Stimulated activated CD4-positive, alpha-beta T cell treated with anti-CD3 and anti-CD28 coated beads, TNF-alpha, amount 100 ng/mL, for 48 hours (primary cell): ENCODE measurements around the gene NGEF.

Experiments used
- DNase-seq, 3 donors: peaks; one replicate each; pipeline ENCODE4 v3.0.0-alpha.2; 2020; ENCODE audit warnings: low read depth in 3 of 3

Gene NGEF

DNA sequence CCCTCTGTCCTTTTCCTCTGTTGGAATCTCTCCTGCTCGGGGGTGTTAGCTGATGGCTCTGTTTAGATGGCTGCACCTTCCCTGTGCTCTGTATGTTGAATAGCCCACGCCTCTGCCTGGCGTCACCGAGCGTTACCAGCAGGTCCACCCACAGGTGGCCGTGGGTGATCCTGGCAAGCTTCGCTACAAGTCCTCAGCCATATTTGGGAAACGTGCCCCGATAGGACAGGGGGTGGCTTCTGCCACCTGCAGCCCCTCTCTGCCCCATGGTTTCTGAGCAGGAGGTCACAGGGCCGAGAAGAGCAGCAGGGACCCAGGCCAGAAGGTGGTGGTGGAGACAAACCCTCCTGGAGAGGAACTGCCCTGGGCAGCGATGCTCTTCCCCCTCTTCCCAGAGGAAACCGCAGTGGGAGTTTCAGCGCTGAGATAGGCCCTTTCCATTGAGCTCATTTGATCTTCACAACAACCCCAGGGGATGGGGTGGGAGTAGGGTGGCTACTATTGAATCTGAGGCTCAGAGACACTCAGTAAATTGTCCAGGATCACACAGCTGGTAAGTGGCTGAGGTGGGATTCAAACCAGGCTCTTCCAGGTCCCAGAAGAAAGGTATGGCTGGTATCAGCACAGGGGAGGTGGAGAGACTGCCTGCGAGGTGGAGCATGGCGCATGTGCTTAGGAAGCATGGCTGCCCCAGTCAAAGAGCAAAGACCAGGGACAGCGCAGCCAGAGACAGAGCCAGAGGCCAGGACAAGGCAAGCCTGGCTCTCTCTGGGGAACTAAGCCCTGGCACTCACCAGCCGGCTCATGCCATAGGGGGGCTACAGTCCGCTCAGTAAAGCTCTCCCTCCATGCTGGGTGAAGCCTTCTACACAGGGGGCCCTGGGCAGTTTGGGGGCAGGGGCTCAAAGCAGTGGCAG, 15.0 kb downstream of the NGEF start:
- DNase-seq = no peak

DNA sequence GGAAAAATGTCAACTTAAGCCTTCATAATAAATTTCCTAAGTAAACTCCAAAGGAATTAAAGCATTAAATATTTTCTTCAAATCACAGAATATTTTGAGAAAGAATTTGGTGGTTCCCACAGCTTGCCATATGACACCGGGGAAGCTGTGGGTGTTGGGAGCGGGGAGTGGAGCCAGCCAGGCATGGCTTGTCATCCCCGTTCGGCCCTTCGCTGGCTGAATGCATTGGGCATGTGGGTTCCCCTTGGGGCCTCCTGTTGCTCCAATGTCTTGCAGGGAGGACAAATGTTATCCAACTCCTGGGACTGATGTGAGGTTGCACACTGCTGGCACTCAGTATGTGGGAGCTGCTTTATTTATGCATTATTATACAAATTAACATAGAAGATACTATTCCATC, 18.6 kb downstream of the NGEF start:
- DNase-seq = no peak

DNA sequence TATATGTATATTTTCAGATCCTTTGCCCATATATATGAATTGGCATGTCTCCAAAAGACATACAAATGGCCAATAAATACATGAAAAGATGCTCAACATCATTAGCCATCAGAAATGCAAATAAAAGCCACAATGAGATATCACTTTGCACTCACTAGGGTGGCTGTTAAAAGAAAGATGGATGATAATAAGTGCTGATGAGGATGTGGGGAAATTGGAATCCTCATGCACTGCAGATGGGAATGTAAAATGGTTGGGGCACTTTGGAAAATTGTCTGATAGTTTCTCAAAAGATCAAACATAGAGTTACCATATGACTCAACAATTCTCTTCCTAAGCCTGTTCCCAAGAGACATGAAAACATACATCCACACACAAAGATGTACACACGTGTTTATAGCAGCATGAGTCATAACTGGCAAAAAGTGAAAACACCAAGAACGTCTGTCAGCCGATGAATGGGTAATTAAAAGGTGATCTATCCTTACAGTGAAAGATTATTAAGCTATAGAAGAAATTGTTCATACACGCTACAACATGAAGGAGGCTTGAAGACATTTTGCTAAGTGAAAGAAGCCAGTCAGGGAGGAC, 19.7 kb downstream of the NGEF start:
- DNase-seq = no peak

DNA sequence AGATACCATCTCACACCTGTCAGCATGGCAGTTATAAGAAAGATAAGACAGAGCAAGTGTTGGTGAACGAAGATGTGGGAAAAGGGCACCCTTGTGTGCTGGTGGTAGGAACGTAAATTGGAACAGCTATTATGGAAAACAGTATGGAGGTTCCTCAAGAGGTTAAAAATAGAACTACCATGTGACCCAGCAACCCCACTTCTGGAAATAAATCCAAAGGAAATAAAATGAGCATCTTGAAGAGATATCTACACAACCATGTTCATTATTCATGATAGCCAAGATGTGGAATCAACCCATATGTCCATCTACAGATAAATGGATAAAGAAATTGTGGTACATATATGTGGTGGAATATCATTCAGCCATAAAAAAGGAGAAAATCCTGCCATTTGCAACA, 26.9 kb downstream of the NGEF start:
- DNase-seq = no peak

DNA sequence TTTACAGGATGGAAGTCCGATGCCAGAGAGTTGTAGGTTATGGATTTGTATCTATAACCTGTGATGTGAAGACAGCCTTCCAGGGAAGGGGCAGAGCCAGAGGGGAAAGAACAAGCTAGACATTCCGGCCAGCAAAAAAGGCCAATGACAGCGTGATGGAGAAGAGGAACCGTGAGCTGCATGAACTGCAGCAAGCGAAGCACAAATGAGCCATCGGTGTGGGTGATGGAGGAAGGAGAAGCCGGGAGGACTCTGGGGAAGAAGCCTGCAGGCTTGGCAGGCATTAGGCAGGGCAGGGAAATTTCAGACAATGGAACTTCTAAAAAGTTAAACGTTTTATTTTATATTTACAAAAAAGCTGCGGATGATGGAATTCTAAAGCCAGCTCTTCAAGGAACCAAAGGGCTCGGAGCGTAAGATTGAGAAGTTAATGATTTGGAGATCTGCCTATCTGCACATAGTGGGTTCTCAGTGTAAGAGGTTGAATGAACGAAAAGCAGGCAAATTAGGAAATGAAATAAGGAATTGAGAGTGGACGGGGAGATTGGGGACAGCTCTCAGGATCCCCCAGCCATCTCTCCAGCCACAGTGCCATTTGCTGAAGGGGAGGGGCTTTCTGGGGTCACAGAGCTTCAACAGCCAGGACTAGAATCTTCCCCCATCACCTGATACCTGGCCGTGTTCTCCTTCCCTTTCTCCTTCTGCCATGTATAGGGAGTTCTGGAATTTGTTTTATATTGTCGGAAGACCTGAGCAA, 28.4 kb downstream of the NGEF start:
- no peak for DNase-seq

DNA sequence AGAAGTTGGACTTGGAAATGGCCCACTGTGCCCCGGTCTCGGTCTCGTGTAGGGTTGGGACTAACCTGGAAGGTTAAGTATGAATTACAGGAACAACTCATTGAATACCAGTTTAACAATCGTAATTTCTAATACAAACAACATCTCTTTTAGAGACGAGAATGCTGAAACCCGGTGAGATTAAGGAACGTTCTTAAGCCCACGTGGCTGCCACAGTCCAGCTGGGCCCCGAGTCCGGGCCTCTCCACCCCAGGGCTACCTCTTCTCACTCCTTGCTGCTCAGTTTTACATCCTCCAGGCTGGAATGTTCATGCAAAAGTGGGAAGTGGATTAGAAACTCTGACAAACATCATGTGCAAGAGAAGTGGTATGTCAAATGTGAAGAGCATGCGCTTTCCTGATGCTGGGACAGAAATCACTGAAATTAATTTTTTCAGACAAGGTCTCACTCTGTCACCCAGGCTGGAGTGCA, 29.4 kb downstream of the NGEF start:
- no peak for DNase-seq

DNA sequence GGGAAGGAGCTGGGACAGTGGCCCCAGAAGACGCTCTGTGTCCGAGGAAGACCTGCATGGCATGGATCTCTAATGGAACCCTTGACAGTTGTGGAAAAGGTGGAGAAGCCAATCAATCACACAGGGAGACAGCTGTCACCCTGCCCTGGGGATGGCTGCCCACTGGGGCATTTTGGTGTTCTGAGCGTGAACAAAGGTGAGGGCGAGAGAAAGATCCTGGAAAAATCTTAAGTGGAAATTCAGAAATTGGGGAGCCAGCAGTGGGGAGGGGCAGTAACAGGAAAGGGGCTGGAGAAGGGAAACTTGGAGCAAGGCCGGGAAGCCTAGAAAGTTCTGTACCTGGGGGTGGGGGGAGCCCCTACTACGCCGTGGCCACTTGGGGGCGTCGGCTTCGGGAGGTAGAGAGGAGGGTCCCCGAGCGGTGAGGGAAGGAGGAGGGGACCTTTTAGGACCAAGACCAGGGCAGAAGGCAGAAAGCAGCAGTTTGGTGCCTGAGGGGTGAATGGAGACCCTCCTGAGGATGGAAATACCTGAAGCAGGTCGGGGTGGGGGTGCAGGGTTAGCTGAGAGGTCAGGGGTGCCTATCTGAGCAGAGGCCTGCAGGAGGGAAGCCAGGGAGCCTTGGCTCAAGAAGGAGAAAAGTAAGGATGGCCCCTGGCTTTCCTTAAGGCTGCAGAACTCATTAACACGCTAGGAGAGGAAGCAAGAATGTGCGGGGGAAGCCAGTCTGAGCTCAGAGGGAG, 30.0 kb downstream of the NGEF start:
- no peak for DNase-seq

DNA sequence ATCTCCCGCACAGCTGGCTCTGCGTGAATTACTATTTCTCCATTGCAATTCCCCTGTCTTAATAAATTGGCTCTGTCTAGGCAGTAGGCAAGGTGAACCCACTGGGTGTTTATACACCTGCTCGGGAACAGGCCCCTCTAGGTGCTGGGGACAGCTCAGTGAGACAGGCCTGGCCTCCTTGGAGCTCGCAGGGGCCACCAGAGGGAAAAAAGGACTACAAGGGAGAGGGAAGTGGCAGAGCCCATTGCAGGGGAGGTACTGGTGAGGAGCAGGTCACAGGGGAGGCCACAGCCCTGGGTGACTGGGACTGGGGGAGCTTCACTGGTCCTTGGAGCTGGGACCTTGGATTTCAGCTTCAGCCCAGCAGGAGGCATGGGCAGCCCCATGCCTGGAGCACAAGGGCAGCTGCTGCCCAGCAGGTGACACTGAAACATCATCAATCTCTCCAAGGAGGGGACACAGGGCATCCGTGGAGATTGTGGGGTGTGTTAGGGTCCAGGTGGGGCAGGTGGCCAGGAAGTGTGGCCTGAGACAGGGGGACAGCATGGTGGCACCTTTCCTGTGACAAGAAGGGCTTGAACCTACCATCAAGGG, 31.2 kb downstream of the NGEF start:
- DNase-seq = no peak

DNA sequence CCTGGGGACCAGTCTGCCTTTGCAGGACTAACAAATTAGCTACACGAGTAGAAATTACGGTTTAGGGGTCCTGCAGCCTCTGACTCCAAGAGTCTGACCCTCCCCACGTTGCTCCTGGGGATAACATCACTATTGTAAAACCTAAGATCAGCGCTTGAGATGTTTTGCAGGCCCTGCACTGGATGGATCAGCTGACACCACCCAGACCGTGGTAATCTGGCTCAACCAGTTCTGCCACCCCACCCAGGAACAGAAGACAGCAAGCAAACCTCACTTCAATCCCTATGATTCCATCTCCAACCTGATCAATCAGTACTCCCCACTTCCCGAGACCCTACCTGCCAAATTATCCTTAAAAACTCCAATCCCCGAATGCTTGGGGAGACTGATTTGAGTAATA, 31.7 kb downstream of the NGEF start:
- no peak for DNase-seq

DNA sequence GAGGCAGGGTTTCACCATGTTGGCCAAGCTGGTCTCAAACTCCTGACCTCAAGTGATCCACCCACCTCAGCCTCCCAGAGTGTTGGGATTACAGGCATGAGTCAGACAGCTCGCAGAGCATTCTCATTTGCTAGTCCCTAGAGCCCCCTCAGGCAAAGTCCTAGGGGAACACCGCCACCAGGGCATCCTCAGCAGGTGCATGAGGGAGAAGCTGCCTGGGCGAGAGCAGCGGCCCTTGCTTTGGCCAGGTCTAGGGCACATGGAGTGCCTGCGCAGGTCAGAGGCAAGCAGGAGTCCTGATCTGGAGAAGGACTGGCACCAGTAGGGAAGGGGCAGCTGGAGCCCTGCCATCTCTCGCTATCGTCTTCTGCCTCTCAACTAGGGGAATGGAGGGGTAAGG, 32.4 kb downstream of the NGEF start:
- no peak for DNase-seq

DNA sequence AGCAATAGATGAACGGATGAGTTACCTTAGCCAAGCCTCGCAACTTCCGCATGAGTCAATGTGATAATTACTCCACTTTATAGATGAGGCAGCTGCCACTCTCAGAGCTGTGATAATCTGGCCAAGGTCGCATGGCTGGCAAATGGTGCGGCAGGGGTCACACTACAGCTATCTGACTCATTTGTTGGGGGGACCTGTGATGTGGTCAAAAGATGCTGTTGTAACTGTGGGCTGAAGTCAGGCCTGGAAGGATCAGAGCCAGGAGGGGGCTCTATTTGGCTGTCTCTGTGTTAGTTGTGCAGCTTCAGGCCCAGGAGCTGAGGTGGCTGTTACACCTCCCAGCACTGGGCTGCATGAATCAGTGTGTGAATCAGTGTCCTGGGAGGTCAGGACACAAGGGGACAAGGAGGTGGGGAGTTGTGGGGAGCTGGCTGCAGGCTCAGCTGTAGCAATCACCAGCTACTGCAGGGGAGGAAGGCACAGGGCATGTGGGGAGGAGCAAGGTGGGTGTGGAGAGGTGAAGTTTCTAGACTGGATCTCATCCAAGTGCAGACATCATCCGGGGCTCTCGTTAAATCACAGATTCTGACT, 33.1 kb downstream of the NGEF start:
- DNase-seq = no peak

DNA sequence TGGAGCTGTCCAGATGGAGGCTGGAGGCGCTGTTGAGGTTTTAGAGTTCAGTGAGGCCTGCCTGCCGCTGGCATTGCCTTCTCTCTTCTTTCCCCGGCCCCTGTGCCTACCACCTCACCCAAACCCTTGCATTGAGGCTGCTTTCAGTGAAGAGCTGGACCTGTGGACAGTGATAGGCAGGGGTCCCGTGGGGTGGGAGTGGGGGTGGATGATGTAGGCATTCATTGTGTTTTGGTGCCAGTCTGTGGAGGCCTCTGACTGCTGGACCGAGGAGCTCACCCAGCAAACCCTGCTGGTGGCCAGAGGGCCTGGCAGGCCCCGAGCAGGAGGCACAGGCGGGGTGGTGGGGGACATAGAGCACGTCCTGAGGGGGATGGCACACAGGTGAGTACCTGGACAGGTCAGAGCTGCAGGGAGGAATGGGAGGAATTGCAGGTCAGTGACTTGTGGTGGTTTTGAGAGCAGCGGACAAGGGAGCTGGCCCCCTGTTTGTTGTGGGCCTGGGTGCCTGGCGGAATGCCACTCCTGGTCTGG, 35.6 kb downstream of the NGEF start:
- no peak for DNase-seq

DNA sequence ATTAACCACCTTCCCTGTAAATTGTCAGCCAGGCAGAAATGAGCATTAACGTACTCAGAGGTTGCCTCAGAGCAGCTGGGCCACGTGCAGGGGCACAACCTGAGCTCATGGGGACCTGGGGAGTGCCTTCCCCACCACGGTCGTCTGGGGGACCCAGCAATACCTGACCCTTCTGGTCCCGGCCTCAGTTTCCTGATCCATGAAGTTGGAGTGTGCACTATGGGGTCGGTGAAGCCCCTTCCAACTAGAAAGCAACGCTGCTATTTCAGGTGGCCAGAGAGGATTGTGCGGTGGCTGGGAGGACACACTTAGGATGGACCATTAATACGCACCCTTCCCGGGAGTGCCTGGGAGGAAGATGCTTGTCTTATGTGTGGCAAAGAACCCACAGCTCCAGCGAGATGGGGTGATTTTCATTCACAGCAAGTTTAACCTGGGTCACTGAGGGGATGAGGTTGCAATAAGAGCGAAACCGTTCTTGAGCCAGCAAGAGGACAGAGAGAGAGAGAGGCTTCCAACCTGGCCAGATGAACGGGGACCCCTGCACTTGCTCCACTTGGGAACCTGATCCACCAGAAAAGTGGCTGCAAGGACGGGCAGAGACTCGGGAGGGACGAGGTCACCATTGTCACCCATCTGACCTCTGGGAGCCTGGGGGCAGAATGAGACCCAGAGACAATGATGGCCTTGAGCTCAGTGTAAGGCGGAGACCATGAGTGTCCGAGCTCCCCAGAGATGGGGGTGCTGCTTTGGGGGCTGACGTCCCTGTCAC, 36.2 kb downstream of the NGEF start:
- no peak for DNase-seq

DNA sequence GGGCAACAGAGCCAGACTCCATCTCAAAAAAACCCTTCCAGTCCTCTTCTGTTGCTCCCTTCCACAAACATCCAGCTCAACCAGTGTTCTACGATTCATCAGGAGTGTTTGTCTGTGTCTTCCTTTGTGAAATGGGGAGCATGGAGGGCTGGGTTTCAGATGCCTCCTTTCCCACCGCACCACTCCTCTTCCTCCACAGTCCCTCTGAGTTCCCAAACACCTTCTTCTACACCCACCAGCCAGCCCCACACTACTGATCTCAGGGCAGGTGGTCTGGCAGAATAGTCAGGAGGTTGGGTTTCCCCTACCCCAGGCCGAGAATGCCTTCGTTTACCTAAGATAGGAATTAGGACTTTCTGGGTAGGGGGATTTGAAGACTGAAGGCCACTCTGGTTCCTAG, 36.9 kb downstream of the NGEF start:
- no peak for DNase-seq

DNA sequence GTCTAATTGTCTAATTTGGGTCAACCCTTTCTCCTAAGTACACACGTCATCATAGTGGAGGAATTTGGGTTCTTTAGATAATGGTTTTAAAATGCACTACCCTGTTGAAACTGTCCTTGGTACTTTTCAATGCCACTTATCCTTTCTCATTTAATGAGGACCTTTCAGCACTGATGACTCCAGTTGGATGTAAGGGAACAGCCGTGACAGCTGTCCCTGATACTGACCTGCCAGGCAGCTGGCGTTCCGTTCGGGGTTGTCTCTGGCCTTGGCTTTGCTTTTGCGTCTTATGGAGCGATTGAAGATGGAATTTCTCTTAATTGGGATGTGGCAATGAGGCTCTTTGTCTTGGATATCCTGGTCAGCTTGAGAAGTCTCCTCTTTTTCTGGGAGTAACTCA, 38.7 kb downstream of the NGEF start:
- DNase-seq = no peak

DNA sequence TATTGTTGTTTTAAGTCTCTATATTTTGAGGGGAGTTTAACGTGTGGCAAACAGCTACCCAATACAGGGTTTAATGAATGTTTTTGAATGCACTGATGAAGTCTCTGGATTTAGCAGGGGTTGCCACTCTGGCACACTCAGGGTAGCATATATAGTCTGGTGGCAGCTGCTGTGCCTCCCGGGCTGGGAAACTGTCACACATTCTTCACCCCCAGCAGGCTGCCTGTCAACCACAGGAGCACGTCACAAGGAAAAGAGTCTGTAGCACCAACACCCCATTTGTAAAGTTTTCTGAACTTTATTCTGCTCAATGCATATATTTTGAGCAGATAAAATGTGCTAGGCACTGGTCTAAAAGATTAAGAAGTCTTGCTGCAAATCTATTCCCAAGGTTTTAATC, 39.3 kb downstream of the NGEF start:
- no peak for DNase-seq

DNA sequence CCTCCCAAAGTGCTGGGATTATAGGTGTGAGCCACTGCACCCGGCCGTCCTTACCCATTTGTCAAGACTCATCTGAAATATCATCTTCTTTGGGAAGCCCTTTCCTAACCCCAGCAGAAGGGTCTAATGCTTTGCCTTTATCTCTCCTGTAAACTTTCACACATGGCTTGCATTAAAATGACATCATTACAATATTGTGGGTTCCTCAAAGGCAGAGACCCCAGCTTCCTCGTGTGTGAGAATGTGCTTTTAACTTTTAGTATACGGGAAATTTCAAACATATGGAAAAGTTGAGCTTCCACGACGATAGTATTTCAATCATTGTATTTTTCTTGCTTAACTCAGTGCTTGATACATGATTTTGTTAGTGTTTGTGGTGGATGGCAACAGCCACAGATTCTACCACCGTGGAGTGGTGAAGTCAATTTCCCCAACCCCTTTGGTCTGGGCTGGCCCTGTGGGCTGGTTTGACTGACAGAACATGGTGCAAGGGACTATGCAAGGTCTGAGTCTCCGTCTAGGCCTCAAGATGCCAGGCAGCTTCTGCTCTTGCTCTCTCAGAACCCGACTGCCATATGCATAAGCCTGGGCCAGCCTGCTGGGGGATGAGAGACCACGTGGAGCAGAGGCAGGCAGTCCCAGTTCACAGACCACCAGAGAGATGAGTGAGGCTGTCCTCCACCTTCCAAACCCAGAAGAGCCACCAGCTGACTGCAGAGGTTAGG, 39.9 kb downstream of the NGEF start:
- DNase-seq = no peak

DNA sequence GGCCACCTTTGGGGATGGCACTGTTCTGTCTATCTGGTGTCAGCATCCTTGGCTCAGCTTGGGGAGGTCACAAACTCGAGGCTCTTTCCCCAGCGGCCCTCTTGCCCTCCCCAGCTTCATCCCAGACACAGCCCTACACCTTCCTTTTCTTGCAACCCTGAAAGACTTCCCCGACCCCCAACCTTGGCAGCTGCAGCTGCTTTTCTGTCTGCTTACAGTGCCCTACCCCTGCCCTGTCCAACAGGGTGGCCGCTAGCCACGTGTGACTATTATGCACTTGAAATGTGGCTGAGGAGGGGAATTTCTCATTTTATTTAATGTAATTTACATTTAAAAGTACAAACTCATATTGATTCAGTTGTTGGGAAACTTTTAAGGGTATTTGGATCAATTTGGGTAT, 41.3 kb downstream of the NGEF start:
- DNase-seq = no peak

DNA sequence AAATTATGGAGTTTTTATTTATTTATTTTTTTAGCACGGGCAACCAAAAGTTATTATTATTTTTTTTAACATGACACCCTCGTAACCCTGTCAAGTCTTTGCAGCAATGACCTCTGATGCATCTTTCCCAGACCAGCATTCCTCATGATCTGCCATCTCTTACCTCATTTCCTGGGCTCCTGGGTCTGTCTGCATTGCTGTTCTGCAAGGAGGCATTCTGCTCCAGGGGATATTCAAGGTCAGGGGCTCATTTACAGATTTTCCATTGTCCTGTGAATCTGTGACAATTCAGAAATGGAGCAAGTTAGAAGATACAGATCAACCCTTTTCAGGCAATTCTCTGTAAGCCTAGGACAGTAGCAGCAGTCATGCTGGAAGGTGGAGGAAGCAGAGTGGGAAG, 43.0 kb downstream of the NGEF start:
- DNase-seq = no peak
